ENCODE results near the gene ST6GAL2. TPM values are rescaled to one million over a fixed set of nuclear protein-coding genes. Genes with fewer than 3 reads are reported as not detected.

Gene ST6GAL2
- total RNA-seq, 1 donor from 2014 or later = 5.9 TPM

GRCh38 chr2:106781196-106781595 lies 104.8 kb downstream of the ST6GAL2 start:
- Mint-ChIP-seq H3K4me1 (ENCODE audit: low read depth, unreplicated experiment) (no peaks in the 10 kb centered on the region), H3K4me3 (ENCODE audit: unreplicated experiment) (no peak overlapping the region), H3K27ac (ENCODE audit: unreplicated experiment) (no peak overlapping the region), H3K27me3 (ENCODE audit: unreplicated experiment) (no peaks in the 10 kb centered on the region), H3K9me3 (ENCODE audit: unreplicated experiment) (no peaks in the 10 kb centered on the region), H3K36me3 (ENCODE audit: unreplicated experiment) (peaks cover 4% of the 10 kb centered on the region)
- TF ChIP-seq, protein P1, sequence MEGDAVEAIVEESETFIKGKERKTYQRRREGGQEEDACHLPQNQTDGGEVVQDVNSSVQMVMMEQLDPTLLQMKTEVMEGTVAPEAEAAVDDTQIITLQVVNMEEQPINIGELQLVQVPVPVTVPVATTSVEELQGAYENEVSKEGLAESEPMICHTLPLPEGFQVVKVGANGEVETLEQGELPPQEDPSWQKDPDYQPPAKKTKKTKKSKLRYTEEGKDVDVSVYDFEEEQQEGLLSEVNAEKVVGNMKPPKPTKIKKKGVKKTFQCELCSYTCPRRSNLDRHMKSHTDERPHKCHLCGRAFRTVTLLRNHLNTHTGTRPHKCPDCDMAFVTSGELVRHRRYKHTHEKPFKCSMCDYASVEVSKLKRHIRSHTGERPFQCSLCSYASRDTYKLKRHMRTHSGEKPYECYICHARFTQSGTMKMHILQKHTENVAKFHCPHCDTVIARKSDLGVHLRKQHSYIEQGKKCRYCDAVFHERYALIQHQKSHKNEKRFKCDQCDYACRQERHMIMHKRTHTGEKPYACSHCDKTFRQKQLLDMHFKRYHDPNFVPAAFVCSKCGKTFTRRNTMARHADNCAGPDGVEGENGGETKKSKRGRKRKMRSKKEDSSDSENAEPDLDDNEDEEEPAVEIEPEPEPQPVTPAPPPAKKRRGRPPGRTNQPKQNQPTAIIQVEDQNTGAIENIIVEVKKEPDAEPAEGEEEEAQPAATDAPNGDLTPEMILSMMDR (IDR thresholded peaks at IDR 0.05; ENCODE audit: partially characterized antibody, unreplicated experiment) = no peak
- DNase-seq = no peak

- TF ChIP-seq, protein P1 (IDR thresholded peaks at IDR 0.05; ENCODE audit: partially characterized antibody, unreplicated experiment) = no peak
- Mint-ChIP-seq H3K27ac (ENCODE audit: unreplicated experiment) (no peak overlapping the region), H3K27me3 (ENCODE audit: unreplicated experiment) (no peaks in the 10 kb centered on the region), H3K9me3 (ENCODE audit: unreplicated experiment) (no peaks in the 10 kb centered on the region), H3K36me3 (ENCODE audit: unreplicated experiment) (peaks cover 10% of the 10 kb centered on the region), H3K4me1 (ENCODE audit: low read depth, unreplicated experiment) (no peaks in the 10 kb centered on the region), H3K4me3 (ENCODE audit: unreplicated experiment) (no peak overlapping the region)
- no peak for DNase-seq
These were observed 114.2 kb downstream of the ST6GAL2 start for GRCh38 chr2:106771811-106772210.

GRCh38 chr2:106770986-106771385 lies 115.0 kb downstream of the ST6GAL2 start:
- Mint-ChIP-seq H3K27me3 (ENCODE audit: unreplicated experiment) (no peaks in the 10 kb centered on the region), H3K9me3 (ENCODE audit: unreplicated experiment) (no peaks in the 10 kb centered on the region), H3K4me3 (ENCODE audit: unreplicated experiment) (no peak overlapping the region), H3K4me1 (ENCODE audit: low read depth, unreplicated experiment) (no peaks in the 10 kb centered on the region), H3K36me3 (ENCODE audit: unreplicated experiment) (peaks cover 6% of the 10 kb centered on the region), H3K27ac (ENCODE audit: unreplicated experiment) (no peak overlapping the region)
- DNase-seq = no peak
- TF ChIP-seq, protein P1 (IDR thresholded peaks at IDR 0.05; ENCODE audit: partially characterized antibody, unreplicated experiment) = no peak

GRCh38 chr2:106764614-106765013 lies 121.4 kb downstream of the ST6GAL2 start:
- Mint-ChIP-seq H3K4me1 (ENCODE audit: low read depth, unreplicated experiment) (no peaks in the 10 kb centered on the region), H3K4me3 (ENCODE audit: unreplicated experiment) (no peak overlapping the region), H3K27me3 (ENCODE audit: unreplicated experiment) (no peaks in the 10 kb centered on the region), H3K27ac (ENCODE audit: unreplicated experiment) (no peak overlapping the region), H3K9me3 (ENCODE audit: unreplicated experiment) (no peaks in the 10 kb centered on the region), H3K36me3 (ENCODE audit: unreplicated experiment) (peaks cover 4% of the 10 kb centered on the region)
- no peak for DNase-seq
- TF ChIP-seq, protein P1 (IDR thresholded peaks at IDR 0.05; ENCODE audit: partially characterized antibody, unreplicated experiment) = no peak

DNA sequence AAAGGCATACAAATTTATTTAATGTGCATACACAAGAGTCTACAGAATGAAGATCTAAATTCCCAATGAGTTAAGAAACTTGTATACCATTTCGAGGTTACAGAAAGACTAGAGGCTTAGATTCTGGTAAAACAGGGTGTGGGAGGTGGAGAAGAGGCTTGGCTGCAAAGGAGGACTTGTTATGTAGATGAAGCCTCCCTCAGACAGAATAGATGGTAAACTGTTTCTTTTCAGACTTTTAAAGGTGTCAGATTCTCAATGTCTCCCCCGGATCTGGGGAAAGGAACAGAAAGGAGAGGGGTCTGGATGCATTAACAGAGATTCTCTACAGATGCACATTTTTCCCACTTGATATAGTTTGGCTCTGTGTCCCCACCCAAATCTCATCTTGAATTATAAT lies 126.0 kb downstream of the ST6GAL2 start:
- no peaks in the 10 kb centered on the region for H3K9me3 Mint-ChIP-seq (ENCODE audit: unreplicated experiment)
- H3K4me3 Mint-ChIP-seq (ENCODE audit: unreplicated experiment) = no peak overlapping the region
- no peaks in the 10 kb centered on the region for H3K27me3 Mint-ChIP-seq (ENCODE audit: unreplicated experiment)
- TF ChIP-seq, protein P1 (IDR thresholded peaks at IDR 0.05; ENCODE audit: partially characterized antibody, unreplicated experiment) = no peak
- H3K4me1 Mint-ChIP-seq (ENCODE audit: low read depth, unreplicated experiment) = no peaks in the 10 kb centered on the region
- no peaks in the 10 kb centered on the region for H3K36me3 Mint-ChIP-seq (ENCODE audit: unreplicated experiment)
- no peak for DNase-seq
- H3K27ac Mint-ChIP-seq (ENCODE audit: unreplicated experiment) = no peak overlapping the region
